T-helper 17 cell (primary cell): ENCODE results near the gene RTF1. TPM values are rescaled to one million over a fixed set of nuclear protein-coding genes. Genes with fewer than 3 reads are reported as not detected.
A peak's percentile ranks its signal among the peaks of the same experiment; 100 is the strongest.
"Not testable (repeated sequence)": the region's sequence is repeated elsewhere in the genome, so short reads cannot be mapped to it uniquely, and the experiment has no call there.

ENCODE experiments used
- ATAC-seq: fragments of 150-1000 bp; cut with Tn5 transposase; 2 replicates; pipeline ENCODE4 v1.10.0; 2021; ENCODE audit warnings: mild to moderate bottlenecking, moderate library complexity
- DNase-seq, 3 donors: peaks; one replicate each; pipeline versions ENCODE4 v3.0.0 to v3.0.0-alpha.2; 2020 to 2021
- H3K9me3 ChIP-seq: one replicate; pipeline ENCODE4 v1.7.0; 2013; ENCODE audit warnings: low read length, mild to moderate bottlenecking; ENCODE audit not compliant: control insufficient read depth, poor library complexity, severe bottlenecking
- H3K27ac Mint-ChIP-seq: one replicate; pipeline ENCODE4 v1.8.0; 2022; ENCODE audit warnings: mild to moderate bottlenecking, moderate library complexity, mixed read lengths
- H3K27me3 Mint-ChIP-seq: one replicate; pipeline ENCODE4 v1.8.0; 2022; ENCODE audit warnings: mixed read lengths
- H3K36me3 Mint-ChIP-seq: one replicate; pipeline ENCODE4 v1.8.0; 2022; ENCODE audit warnings: low read depth, mixed read lengths
- H3K4me1 Mint-ChIP-seq: one replicate; pipeline ENCODE4 v1.8.0; 2022; ENCODE audit warnings: mild to moderate bottlenecking, mixed read lengths
- H3K4me3 Mint-ChIP-seq: one replicate; pipeline ENCODE4 v1.8.0; 2022; ENCODE audit warnings: mild to moderate bottlenecking, moderate library complexity, mixed read lengths
- total RNA-seq, 4 donors: library from RNA in 2 of 4; stranded (reverse) in 2 of 4; gene quantifications; one replicate each; pipeline ENCODE4 v1.2.3 and lab custom pipeline; 2022 to 2026

RTF1 gene
- total RNA-seq, 2 donors from 2014 or later: 42.0 TPM

DNA sequence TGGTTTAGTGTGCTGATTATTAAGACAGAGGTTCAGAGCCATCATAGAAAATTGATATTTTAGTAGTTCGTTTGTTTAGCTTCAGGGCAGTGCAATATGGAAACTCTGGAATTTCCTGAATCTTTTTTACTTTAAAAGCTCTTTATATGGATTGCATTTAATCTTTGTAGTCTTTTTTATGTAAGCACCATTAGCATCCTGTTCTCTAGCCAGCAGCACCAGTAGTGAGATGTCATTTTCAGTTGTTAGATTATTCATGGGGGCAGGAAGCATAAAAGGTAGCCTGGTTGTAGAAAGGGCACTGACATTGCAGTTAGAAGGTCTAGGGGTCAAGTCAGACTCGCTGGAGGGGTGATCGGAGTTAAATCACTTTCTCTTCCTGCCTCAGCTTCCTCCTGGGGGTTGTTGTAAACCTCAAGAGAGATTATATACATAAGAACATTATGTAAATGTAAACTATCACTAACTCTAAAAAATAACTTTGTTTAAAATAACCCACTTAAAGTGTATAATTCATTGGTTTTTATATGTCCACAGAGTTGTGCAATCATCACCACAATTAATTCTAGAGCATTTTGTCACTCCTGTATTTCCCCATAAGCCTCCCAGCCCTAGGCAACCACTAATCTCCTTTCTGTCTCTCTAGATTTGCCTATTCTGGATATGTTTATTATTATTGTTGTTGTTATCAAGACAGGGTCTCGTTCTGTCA is 45.3 kb downstream of the RTF1 start:
- DNase-seq (no peak), ATAC-seq (no peak)
- Mint-ChIP-seq H3K36me3 (peaks cover 9% of the 10 kb centered on the region), H3K27ac (no peak overlapping the region), H3K4me1 (peaks cover 14% of the 10 kb centered on the region), H3K27me3 (no peaks in the 10 kb centered on the region), H3K4me3 (no peak overlapping the region)
- H3K9me3 ChIP-seq: no peaks in the 10 kb centered on the region

DNA sequence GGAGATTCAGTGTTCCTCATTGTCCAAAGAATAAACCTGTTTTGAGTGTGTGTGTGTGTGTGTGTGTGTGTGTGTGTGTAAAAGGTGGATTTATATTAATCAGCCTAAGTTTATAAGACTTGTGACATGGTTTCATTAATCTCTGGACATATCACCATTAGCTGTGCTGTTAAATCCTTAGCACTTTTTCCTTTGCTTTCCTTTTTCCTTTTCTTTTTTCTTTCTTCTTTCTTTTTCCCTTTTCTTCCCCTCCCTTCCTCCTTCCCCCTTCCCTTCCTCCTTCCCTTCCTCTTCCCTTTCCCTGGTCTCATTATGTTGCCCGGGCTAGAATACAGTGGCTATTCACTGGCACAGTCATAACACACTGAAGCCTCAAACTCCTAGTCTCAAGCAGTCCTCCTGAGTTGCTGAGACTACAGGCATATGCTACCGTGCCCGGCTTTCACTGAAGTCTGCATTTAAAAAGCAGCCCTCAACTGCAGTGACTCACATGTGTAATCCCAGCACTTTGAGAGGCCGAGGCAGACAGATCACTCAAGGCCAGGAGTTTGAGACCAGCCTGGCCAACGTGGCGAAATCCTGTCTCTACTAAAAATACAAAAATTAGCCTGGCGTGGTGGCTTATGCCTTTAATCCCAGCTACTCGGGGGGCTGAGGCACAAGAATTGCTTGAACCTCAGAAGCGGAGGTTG is 48.1 kb downstream of the RTF1 start:
- DNase-seq (no peak), ATAC-seq (no peak)
- Mint-ChIP-seq H3K4me1 (peaks cover 14% of the 10 kb centered on the region), H3K36me3 (peaks cover 5% of the 10 kb centered on the region), H3K27ac (no peak overlapping the region), H3K27me3 (no peaks in the 10 kb centered on the region), H3K4me3 (no peak overlapping the region)
- no peaks in the 10 kb centered on the region for H3K9me3 ChIP-seq

DNA sequence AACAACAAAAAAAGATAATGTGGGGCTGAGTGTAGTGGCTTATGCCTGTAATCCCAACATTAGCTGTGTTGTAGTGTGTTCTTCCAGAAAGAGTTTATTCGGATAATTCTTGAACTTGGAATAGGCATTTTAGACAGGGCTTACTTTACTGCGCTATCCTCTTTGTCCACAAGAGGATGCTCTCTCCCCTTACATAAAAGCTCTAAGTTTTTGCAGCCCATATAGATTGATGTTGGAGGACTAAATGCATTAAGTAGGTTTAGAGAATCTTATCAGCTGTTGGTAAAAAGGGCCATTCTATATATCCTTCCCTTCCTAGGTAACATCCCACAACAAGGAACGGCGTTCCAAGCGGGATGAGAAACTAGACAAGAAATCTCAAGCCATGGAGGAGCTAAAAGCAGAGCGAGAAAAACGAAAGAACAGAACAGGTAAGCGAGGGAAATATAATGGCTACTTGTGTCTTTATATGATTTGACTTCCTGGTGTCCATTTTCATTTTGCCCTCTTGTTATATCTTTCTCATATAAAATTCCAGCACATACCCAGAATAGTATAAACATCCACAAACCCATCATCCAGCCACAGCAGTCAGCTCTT is 49.0 kb downstream of the RTF1 start:
- Mint-ChIP-seq H3K27me3 (no peaks in the 10 kb centered on the region), H3K4me3 (no peak overlapping the region), H3K27ac (no peak overlapping the region), H3K4me1 (peaks cover 14% of the 10 kb centered on the region), H3K36me3 (peaks cover 7% of the 10 kb centered on the region)
- DNase-seq (no peak), ATAC-seq (peak; percentile 85)
- no peaks in the 10 kb centered on the region for H3K9me3 ChIP-seq

GRCh38 chr15:41466711-41467110 is 49.8 kb downstream of the RTF1 start:
- H3K4me1 Mint-ChIP-seq: peaks cover 14% of the 10 kb centered on the region
- ATAC-seq (no peak), DNase-seq (no peak)
- no peaks in the 10 kb centered on the region for H3K9me3 ChIP-seq
- H3K27ac Mint-ChIP-seq: no peak overlapping the region
- no peak overlapping the region for H3K4me3 Mint-ChIP-seq
- peaks cover 7% of the 10 kb centered on the region for H3K36me3 Mint-ChIP-seq
- H3K27me3 Mint-ChIP-seq: no peaks in the 10 kb centered on the region

GRCh38 chr15:41469644-41470043 is 52.7 kb downstream of the RTF1 start:
- not testable (repeated sequence) for ATAC-seq, H3K9me3 ChIP-seq, H3K4me1 Mint-ChIP-seq, DNase-seq, H3K36me3 Mint-ChIP-seq, H3K4me3 Mint-ChIP-seq, H3K27me3 Mint-ChIP-seq
- H3K27ac Mint-ChIP-seq: peak overlapping the region; percentile 57

DNA sequence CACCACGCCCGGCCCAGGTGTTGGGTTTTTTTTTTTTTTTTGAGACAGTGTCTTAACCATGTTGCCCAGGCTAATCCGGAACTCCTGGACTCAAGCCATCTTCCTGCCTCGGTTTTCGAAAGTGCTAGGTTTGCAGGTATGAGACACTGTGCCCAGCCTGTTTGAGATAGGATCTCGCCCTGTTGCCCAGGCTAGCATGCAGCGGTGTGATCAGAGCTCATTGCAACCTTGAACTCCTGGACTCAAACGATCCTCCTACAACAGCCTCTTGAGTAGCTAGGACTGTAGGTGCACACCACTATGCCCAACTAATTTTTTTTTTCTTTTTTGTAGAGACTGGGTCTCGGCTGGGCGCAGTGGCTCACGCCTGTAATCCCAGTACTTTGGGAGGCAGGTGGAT is 56.5 kb downstream of the RTF1 start:
- no peak for ATAC-seq
- Mint-ChIP-seq H3K4me1 (peaks cover 2% of the 10 kb centered on the region), H3K27me3 (no peaks in the 10 kb centered on the region), H3K36me3 (peaks cover 5% of the 10 kb centered on the region), H3K4me3 (no peak overlapping the region), H3K27ac (no peak overlapping the region)
- no peak for DNase-seq
- no peaks in the 10 kb centered on the region for H3K9me3 ChIP-seq

DNA sequence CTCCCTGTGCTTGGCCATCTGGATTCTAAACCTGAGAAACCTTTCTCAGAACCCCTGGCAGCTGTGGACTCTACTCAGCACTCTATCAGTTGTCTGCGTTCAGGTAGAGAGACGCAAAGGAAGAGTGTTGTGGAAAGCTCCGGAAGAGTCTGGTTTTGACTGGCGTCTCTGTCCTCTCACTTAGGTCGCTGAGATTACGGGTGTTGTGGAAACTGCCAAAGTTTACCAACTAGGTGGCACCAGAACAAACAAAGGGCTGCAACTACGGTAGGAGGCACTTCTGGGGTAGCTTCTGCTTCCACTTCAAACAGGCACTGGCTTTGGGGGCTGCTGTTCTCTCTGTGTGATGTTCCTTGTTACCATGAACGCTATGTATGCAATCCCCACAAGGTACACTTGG is 57.5 kb downstream of the RTF1 start:
- H3K27ac Mint-ChIP-seq: no peak overlapping the region
- H3K27me3 Mint-ChIP-seq: no peaks in the 10 kb centered on the region
- H3K36me3 Mint-ChIP-seq: peaks cover 6% of the 10 kb centered on the region
- DNase-seq (no peak), ATAC-seq (no peak)
- peaks cover 2% of the 10 kb centered on the region for H3K4me1 Mint-ChIP-seq
- no peaks in the 10 kb centered on the region for H3K9me3 ChIP-seq
- no peak overlapping the region for H3K4me3 Mint-ChIP-seq

- ATAC-seq: no peak
- no peak for DNase-seq
- H3K27ac Mint-ChIP-seq: no peak overlapping the region
- no peaks in the 10 kb centered on the region for H3K9me3 ChIP-seq
- H3K27me3 Mint-ChIP-seq: no peaks in the 10 kb centered on the region
- H3K4me3 Mint-ChIP-seq: no peak overlapping the region
- peaks cover 6% of the 10 kb centered on the region for H3K36me3 Mint-ChIP-seq
- H3K4me1 Mint-ChIP-seq: peaks cover 2% of the 10 kb centered on the region
These were observed 58.0 kb downstream of the RTF1 start for GRCh38 chr15:41474941-41475340.

DNA sequence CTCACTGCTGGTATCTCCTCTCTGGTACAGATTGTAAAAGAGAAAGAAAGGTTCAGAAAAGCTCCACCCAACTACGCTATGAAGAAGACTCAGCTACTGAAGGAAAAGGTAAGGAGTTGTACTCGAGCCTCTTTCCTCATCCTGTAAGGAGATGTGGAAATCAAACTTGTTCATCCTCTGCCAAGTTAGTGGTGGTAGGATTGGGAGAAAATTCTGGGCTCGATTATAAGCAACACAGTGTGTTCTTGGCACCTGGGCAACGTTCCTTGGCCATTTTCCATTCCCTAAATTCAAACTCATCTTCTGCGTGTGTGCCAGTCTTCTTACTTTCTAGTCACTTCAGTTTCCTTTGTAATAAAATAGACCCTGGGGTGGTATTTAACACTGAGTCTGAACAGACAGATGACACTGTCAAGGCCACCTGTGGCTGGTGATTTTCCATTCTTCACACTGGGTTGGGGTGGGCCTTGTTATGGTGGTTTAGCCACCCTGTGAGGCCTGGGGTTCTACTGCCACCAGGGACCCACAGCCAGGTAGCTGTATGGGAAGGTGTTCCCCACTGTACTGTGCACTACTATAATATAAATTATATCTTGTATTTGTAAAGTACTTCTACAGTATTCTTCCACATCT is 59.6 kb downstream of the RTF1 start:
- no peaks in the 10 kb centered on the region for H3K9me3 ChIP-seq
- DNase-seq: no peak
- Mint-ChIP-seq H3K4me3 (no peak overlapping the region), H3K36me3 (peaks cover 4% of the 10 kb centered on the region), H3K27ac (no peak overlapping the region), H3K27me3 (no peaks in the 10 kb centered on the region), H3K4me1 (peaks cover 2% of the 10 kb centered on the region)
- ATAC-seq: no peak

DNA sequence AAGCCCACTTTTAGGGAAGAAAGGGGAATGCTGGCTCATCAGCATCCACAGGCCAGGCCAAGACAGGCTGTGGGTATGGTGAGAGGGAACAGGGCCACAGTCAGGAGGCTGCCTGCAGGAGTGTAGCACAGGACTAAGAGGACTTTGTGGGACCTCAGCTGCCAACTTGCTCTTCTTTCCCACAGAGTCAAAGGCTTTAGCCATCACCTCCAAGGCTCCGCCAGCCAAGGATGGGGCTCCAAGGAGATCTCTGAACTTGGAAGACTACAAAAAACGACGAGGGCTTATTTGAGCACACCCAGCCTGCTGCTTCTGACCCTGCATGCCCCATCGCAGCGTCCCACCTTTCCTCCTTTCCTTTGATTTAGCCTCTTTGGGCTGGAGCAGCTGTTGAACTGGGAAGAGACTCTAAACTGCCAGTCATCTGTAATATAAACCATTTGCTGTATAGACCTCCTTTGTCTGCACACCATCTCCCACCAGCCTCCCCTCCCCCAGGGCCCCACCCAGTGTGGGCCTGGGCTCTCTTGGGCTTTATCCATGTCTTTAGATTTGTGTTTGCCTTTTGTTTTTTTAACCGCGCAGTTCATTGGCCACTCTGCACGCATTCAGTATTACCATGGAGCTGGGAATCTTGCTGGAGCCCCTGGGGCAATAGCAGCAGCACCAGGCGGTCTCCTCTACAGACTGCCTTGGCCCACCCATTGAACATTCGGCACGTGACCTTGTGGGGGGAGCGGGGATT is 63.7 kb downstream of the RTF1 start:
- no peaks in the 10 kb centered on the region for H3K9me3 ChIP-seq
- Mint-ChIP-seq H3K36me3 (peaks cover 4% of the 10 kb centered on the region), H3K4me3 (peak overlapping the region; percentile 45), H3K4me1 (peaks cover 20% of the 10 kb centered on the region), H3K27ac (peak overlapping the region; percentile 79), H3K27me3 (no peaks in the 10 kb centered on the region)
- DNase-seq (no peak), ATAC-seq (no peak)

GRCh38 chr15:41482110-41482877 is 65.4 kb downstream of the RTF1 start:
- Mint-ChIP-seq H3K36me3 (peaks cover 2% of the 10 kb centered on the region), H3K4me3 (no peak overlapping the region), H3K27ac (peak overlapping the region; percentile 87), H3K4me1 (peaks cover 18% of the 10 kb centered on the region), H3K27me3 (no peaks in the 10 kb centered on the region)
- ATAC-seq: no peak
- no peaks in the 10 kb centered on the region for H3K9me3 ChIP-seq
- no peak for DNase-seq

GRCh38 chr15:41483115-41483514 is 66.2 kb downstream of the RTF1 start:
- Mint-ChIP-seq H3K4me1 (peaks cover 23% of the 10 kb centered on the region), H3K36me3 (peaks cover 4% of the 10 kb centered on the region), H3K27me3 (no peaks in the 10 kb centered on the region), H3K27ac (peak overlapping the region; percentile 87), H3K4me3 (peak overlapping the region; percentile 77)
- DNase-seq: no peak
- no peaks in the 10 kb centered on the region for H3K9me3 ChIP-seq
- ATAC-seq: peak; percentile 92
